Gastroesophageal sphincter (tissue), 3 donors: ENCODE measurements around the gene CPT1A.

ENCODE experiments used
- EP300 ChIP-seq: sonication (generic); formaldehyde crosslinking; IDR thresholded peaks from one replicate; pipeline ENCODE4 v1.6.1; 2017; ENCODE audit warnings: antibody characterized with exemption, mild to moderate bottlenecking
- POLR2A ChIP-seq, 2 donors: fragments of 450-650 bp; IDR thresholded peaks; one replicate each; pipeline ENCODE4 v1.6.1; 2017; ENCODE audit warnings: antibody characterized with exemption in 2 of 2, mild to moderate bottlenecking in 2 of 2, moderate library complexity in 1 of 2
- POLR2AphosphoS5 ChIP-seq: sonication (generic); formaldehyde crosslinking; IDR thresholded peaks from one replicate; pipeline ENCODE4 v1.6.1; 2017; ENCODE audit warnings: antibody characterized with exemption
- TF ChIP-seq, protein P1 (sequence below), 4 experiments: fragments of 200-600 bp in 2 of 4; fragments of 450-650 bp in 2 of 4; sonication (generic) in 1 of 4; IDR thresholded peaks; one replicate each; pipeline ENCODE4 v1.5.1; 2017 to 2019; ENCODE audit warnings: antibody characterized with exemption in 4 of 4, mild to moderate bottlenecking in 2 of 4, moderate library complexity in 2 of 4

DNA sequence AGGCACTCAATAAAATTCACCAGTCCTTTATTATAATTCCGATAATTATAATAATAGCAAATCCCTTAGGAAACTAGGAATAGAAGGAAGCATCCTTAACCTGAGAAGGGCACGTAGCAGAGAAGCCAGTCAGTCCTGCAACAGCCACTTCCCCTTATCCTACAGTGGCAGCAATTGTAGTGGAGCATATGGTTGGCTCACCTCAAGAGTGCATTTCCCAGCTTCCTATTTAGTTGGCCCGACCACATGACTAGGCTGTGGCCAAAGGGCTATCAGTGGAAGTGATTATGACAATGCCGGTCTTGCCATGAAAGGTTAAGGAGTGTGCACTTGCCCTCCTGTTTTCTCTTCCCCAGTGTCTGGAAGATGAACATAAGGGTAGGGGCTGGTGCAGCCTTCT is 117.4 kb downstream of the CPT1A start:
- TF ChIP-seq, protein P1, sequence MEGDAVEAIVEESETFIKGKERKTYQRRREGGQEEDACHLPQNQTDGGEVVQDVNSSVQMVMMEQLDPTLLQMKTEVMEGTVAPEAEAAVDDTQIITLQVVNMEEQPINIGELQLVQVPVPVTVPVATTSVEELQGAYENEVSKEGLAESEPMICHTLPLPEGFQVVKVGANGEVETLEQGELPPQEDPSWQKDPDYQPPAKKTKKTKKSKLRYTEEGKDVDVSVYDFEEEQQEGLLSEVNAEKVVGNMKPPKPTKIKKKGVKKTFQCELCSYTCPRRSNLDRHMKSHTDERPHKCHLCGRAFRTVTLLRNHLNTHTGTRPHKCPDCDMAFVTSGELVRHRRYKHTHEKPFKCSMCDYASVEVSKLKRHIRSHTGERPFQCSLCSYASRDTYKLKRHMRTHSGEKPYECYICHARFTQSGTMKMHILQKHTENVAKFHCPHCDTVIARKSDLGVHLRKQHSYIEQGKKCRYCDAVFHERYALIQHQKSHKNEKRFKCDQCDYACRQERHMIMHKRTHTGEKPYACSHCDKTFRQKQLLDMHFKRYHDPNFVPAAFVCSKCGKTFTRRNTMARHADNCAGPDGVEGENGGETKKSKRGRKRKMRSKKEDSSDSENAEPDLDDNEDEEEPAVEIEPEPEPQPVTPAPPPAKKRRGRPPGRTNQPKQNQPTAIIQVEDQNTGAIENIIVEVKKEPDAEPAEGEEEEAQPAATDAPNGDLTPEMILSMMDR (IDR thresholded peaks at IDR 0.05), result no peak
- TF ChIP-seq EP300, result no peak
- TF ChIP-seq POLR2A (IDR thresholded peaks at IDR 0.05), result no peak
- TF ChIP-seq POLR2AphosphoS5, result no peak
